GM19455 (cell line): ENCODE measurements around the gene TRIM58.

ENCODE experiments used
- ATAC-seq: cut with Tn5 transposase; IDR thresholded peaks from one replicate; pipeline ENCODE4 v1.9.1; 2021; ENCODE audit not compliant: unreplicated experiment

Gene TRIM58

DNA sequence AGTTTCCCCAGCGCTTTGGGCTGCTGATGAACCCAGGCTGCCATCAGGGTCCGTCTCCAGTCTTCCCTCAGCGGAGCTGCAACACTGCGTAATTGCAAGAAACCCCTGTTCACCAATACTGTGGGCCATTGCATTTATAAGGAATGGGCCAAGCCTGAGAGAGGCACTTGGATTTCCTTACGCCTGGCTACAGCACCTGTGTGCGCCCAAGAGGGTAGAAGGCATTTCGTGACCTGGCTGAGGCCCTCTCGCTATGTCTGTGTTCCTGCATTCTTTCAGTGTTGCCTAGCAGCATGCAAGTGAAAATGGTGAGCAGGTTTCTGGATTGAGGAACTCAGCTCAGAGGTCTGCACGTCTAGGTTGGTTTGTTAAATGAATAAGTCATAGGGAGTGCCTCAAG lies 26.4 kb downstream of the TRIM58 start:
- ATAC-seq, result no peak

DNA sequence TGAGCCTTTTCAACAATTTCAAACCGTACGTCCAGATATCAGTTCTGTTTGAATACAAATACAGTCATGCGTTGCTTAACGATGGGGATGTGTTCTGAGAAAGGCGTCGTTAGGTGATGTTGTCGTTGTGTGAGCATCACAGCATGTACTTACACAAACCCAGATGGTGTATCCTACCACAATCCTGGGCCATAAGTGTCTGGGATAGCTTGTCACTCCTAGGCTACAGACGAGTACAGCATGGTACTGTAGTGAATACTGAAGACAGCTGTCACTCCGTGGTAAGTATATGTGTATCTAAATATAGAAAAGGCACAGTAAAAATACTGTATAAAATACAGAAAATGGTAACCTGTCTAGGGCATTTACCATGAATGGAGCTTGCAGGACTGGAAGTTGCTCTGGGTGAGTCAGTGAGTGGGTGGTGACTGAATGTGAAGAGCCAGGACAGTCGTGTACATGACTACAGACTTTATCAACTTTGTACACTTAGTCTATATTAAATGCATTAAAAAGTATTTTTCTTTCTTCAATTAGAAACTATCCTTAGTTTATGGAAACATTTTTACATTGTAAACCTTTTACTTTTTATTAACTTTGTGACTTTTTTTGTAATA lies 27.9 kb downstream of the TRIM58 start:
- no peak for ATAC-seq

DNA sequence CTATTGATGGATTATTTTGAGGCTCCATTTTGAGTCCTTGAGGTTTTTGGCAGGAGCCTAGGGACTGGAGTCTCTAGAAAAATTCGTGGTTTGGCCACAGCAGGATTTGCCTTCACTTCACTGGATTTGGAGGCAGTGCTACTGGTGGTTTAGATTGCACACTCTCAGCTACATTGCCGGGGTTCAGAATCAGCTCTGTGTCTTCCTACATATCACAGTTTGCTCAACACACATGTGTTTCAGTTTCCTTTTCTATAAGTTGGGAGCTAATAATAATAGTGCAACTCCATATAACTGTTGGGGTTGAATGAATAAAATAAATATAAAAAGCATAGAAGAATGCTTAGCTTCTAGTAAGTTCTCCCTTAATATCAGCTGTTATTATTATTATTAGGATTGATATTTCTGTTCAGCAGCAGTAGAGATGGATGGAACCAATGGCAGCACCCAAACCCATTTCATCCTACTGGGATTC lies 38.2 kb downstream of the TRIM58 start, which contains the start of gene OR2W3:
Gene OR2W3 (plus strand): TSS at position 425 of the 475 bp plus-strand sequence. CDS start 0 bp downstream, at position 425.
- ATAC-seq, result no peak

DNA sequence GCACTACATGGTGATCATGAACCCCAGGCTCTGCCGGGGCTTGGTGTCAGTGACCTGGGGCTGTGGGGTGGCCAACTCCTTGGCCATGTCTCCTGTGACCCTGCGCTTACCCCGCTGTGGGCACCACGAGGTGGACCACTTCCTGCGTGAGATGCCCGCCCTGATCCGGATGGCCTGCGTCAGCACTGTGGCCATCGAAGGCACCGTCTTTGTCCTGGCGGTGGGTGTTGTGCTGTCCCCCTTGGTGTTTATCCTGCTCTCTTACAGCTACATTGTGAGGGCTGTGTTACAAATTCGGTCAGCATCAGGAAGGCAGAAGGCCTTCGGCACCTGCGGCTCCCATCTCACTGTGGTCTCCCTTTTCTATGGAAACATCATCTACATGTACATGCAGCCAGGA lies 39.0 kb downstream of the TRIM58 start:
- no peak for ATAC-seq

DNA sequence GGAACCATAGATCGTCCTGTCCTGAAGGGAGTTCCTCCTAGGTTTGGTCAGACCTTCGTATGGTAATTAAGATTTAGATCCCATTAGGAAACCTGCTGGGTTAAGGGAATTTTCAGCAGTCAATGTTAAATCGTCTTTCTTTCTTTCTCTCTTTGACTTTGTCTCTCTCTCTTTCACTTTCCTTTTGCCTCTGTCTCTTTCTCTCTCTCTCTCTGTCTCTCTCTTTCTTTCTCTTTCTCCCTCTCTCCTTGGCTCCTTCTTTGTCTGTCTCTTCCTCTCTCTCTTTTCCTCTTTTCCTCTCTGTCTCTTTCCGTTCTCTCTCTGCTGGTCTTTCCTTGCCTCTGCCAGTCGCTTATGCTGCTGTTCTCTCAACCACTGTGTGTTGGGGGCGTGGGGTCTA lies 47.1 kb downstream of the TRIM58 start:
- no peak for ATAC-seq

DNA sequence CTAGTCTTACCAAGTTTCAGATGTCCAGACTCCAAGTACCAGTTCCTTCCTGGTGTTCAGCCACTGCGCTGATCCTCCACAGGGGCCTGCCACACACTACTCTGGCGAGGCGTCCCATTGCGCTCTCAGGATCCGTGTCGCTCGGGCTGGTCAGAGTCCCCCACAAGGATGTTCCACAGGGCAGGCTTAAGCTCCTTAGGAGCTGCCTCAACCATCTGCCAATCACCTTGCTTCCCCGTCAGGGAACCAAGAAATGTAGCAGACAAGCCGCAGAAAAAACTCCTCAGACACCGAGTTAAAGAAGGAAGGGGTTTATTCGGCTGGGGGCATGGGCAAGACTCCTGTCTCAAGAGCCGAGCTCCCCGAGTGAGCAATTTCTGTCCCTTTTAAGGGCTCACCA lies 48.2 kb downstream of the TRIM58 start:
- ATAC-seq, result no peak

DNA sequence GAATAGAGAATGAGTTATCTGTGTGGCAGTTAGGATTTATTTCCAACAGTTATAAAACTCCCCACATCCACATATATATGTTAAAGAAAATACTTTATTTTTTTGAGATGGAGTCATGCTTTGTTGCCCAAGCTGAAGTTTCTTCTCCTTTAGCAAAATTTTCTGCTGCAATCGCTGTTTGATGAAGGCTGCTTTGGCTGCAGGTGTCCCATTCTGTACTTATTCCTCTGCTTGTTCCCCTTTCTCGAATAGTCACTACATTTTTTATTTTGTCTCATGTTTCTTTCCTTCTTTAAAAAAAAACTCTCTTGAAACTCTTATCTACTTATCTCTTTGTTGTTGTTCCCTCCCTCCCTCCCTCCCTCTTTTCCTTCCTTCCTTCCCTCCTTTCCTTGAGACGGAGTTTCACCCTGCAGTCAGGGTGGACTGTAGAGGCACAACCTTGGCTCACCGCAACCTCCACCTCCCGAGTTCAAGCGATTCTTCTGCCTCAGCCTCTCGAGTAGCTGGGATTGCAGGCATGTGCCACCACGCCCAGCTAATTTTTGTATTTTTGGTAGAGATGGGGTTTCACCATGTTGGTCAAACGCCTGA lies 49.0 kb downstream of the TRIM58 start:
- no peak for ATAC-seq

DNA sequence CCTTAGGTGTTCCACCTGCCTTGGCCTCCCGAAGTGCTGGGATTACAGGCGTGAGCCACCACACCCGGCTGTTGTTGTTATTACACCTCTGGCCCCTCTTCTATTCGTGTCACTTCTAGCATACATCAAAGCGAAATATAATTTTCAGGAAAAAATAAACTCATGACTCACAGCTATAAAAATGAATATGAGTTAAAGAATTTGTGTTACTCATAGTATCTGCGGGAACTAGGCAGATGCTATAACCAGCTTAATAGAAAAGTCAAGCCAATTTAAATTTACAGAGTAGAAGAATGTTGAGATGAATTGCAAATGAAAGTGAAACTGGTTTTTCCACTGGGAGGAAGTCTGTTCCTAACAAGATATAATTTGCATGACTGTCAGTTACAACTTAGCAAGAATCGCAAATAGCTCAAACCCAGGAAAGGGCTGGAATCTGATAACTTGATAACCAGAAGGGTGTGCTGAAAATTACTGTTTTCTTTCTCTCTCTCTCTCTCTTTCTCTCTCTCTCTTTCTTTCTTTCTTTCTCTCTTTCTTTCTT lies 49.6 kb downstream of the TRIM58 start:
- ATAC-seq, result no peak

DNA sequence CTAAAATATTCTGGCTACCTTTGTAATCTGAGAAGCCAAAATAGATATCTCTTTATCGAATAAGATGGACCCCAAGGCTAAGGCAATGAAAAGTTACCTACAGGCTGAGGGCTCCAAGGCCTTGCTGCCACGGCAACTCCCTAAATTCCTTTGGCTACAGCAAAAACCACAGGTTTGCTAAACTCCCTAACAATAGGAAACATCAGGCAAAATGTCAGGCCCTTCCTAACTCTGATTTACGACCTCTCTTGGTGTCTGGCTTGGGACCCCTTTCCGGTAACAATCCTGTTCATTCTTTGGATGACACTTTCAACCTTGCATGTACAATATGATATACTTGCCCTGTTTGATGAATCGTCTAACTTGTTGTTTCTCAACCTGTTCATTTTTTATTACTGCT lies 51.8 kb downstream of the TRIM58 start:
- no peak for ATAC-seq

DNA sequence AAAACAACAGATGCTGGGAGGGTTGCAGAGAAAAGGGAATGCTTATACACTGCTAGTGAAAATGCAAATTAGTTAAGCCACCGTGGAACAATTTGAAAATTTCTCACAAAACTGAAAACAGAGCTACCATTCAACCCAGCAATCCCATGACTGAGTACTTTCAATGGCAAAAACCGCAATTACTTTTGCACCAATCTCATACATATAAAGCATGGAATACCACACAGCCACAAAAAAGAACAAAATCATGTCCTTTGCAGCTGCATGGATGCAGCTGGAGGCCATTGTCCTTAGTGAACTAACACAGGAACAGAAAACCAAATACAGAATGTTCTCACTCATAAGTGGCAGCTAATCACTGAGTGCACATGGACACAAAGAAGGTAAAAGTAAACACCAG lies 56.8 kb downstream of the TRIM58 start:
- no peak for ATAC-seq

DNA sequence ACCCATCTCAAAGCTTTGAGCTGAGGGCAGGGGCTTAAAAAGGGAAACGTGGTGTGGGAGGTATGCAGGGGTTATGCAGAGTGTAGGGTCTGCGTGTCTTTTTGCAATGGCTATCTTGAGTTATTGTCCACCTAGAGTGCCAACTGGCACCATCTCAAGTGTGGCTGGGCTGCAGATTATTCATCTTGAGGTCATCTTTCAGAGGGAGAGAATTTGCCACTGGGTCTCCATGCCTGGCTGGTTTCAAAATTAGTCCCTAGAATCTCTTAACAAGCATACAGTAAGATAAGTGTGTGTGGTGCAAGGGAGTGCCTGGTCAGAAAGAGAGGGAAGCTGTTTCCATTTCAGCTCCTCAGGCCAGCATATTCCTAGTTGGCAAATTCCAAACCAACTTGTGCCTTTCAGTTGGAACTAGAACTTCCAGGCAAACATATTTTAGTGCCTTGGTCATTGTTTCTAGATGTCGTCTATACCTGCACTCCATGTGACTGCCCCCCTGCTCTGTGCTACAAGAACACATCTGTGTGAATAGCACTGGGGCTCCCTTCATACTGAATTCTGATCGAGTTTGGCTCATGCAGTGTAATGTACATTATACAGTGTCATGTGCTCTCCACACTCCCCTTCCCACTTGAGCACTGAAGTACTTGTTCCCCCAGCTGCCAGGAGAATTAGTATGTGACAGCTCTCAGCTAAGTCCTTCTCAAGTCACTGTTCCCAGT lies 58.1 kb downstream of the TRIM58 start:
- no peak for ATAC-seq

DNA sequence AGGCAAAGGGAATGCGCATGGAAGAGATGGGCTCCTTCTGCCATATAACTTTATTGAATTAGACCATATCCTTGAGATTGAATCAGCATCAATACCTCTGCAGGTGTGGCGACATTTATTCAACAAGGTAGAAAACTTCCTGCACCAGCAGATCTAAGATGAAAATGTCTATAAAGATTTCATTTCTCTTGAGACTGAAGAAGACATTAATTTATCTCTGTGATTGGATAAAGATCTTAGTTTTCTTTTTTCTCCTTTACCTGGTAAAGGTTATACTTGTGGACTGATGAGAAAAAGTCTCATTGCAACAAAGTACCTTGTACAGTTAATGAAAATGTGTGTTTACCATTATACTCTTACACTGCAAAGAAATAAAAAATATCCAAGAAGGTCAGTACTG lies 63.0 kb downstream of the TRIM58 start, which contains the start of gene OR2T8:
Gene OR2T8 (plus strand): TSS at position 301 of the 400 bp plus-strand sequence. CDS start 766 bp downstream, outside the sequence.
- ATAC-seq, result no peak

DNA sequence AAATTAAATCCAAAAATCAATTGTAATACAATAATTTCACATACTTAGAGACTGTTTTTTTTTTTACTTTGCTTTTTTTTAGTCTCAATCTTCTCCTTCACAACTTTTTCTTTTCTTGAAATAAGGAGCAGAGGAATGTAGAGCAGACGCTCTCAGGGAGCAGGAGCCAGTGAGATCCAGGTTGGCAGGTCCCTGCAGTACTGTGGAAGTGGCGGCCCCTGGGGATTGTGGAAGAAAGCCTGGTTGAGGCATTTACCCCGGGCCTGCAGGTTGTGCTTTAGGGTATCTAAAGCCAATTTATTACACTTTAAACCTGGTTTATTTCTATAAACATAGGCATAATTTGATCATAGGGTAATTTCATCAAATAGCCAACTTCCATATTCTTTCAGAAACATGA lies 67.0 kb downstream of the TRIM58 start:
- no peak for ATAC-seq

DNA sequence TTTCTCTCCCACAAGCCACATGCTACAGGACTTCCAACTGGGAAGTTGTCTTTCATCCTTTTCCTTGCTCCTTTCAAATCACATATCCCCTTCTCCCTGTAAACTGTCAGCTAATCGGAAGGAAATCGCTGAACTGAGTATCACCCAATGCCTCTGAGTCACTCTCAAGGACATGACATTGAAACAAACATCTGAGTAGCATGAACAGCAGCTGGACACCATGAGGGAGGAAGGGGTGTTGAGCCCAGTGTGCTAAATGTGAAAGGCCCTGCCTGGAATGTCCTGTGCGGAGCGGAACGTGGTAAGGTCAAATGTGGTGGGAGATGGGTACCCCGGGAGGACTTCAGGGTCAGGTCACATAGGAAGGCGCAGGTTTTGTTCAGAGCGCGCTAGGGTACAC lies 67.9 kb downstream of the TRIM58 start, which contains the start of gene OR2AJ1:
Gene OR2AJ1 (plus strand): TSS at position 22 of the 400 bp plus-strand sequence. CDS start 8,880 bp downstream, outside the sequence.
- ATAC-seq, result no peak
